HEK293T (cell line): ENCODE results near the gene SATB2.

Source experiments
- CTCF ChIA-PET: fragments of 350-600 bp; formaldehyde crosslinking; extraction: SDS; loops from one replicate; lab custom pipeline; 2021; ENCODE audit warnings: antibody characterized with exemption, inconsistent platforms; lab: Yijun Ruan, JAX
- POLR2A ChIA-PET: fragments of 350-600 bp; formaldehyde crosslinking; extraction: SDS; loops from one replicate; lab custom pipeline; 2020; ENCODE audit warnings: antibody characterized with exemption, inconsistent platforms; lab: Yijun Ruan, JAX
- DNase-seq: peaks from one replicate; pipeline ENCODE4 v3.0.0; 2012; ENCODE audit warnings: mixed read lengths; ENCODE audit errors: extremely low spot score
- ARNT ChIP-seq: fragments of 450-650 bp; IDR thresholded peaks from 2 replicates; pipeline ENCODE4 v1.6.1; 2017; ENCODE audit warnings: mild to moderate bottlenecking
- BHLHE40 ChIP-seq: fragments of 450-650 bp; IDR thresholded peaks from 2 replicates; pipeline ENCODE4 v1.6.1; 2016; ENCODE audit warnings: mild to moderate bottlenecking, moderate library complexity, borderline replicate concordance
- CTBP1 ChIP-seq: fragments of 450-650 bp; IDR thresholded peaks from 2 replicates; pipeline ENCODE4 v1.6.1; 2016; ENCODE audit warnings: borderline replicate concordance
- ELF4 ChIP-seq: fragments of 450-650 bp; IDR thresholded peaks from 2 replicates; pipeline ENCODE4 v1.6.1; 2017; ENCODE audit warnings: antibody characterized with exemption
- FOXA1 ChIP-seq: fragments of 450-650 bp; IDR thresholded peaks from 2 replicates; pipeline ENCODE4 v1.6.1; 2016; ENCODE audit warnings: mild to moderate bottlenecking
- FOXK2 ChIP-seq: fragments of 450-650 bp; IDR thresholded peaks from 2 replicates; pipeline ENCODE4 v1.6.1; 2016; ENCODE audit warnings: mild to moderate bottlenecking
- FOXM1 ChIP-seq: fragments of 450-650 bp; IDR thresholded peaks from 2 replicates; pipeline ENCODE4 v1.6.1; 2017; ENCODE audit warnings: mild to moderate bottlenecking, borderline replicate concordance
- HDGF ChIP-seq: fragments of 450-650 bp; IDR thresholded peaks from 2 replicates; pipeline ENCODE4 v1.6.1; 2017; ENCODE audit warnings: antibody characterized with exemption, borderline replicate concordance
- L3MBTL2 ChIP-seq: fragments of 450-650 bp; conservative IDR thresholded peaks from 2 replicates; pipeline ENCODE4 v1.6.1; 2016; ENCODE audit warnings: mild to moderate bottlenecking
- LEF1 ChIP-seq: fragments of 450-650 bp; IDR thresholded peaks from 2 replicates; pipeline ENCODE4 v1.6.1; 2017; ENCODE audit warnings: mild to moderate bottlenecking, borderline replicate concordance
- NFRKB ChIP-seq: fragments of 450-650 bp; IDR thresholded peaks from 2 replicates; pipeline ENCODE4 v1.6.1; 2016; ENCODE audit warnings: mild to moderate bottlenecking, moderate library complexity
- SP1 ChIP-seq: fragments of 450-650 bp; IDR thresholded peaks from 2 replicates; pipeline ENCODE4 v1.6.1; 2017
- SUZ12 ChIP-seq: fragments of 450-650 bp; IDR thresholded peaks from 2 replicates; pipeline ENCODE4 v1.6.1; 2016; ENCODE audit warnings: mild to moderate bottlenecking
- TARDBP ChIP-seq: fragments of 450-650 bp; IDR thresholded peaks from 2 replicates; pipeline ENCODE4 v1.6.1; 2016
- ZNF384 ChIP-seq: fragments of 450-650 bp; IDR thresholded peaks from 2 replicates; pipeline ENCODE4 v1.6.1; 2016
- TF ChIP-seq, protein P1 (sequence below): fragments of 450-650 bp; IDR thresholded peaks from 2 replicates; pipeline ENCODE4 v1.6.1; 2016

SATB2 gene

DNA sequence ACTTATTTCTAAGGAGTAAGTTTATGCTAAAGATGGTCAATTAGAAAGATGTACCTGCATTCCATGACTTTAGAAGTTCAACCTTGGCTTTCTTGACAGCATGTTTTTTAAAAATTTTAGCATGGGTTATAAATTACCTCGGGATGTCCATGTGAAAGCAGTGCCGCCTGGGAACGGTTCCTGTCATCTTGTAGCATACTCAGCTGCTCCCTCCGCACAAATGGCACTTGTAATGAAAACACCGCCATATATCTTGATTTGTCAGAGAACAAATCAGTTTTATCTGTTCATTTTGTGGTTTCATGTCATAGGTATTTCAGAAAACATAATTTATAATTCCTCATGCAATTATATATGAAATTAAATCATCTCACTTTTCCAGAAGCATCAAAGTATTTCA lies 38.3 kb downstream of the SATB2 start:
- no peak for TF ChIP-seq TARDBP
- TF ChIP-seq NFRKB, result no peak
- TF ChIP-seq, protein P1, sequence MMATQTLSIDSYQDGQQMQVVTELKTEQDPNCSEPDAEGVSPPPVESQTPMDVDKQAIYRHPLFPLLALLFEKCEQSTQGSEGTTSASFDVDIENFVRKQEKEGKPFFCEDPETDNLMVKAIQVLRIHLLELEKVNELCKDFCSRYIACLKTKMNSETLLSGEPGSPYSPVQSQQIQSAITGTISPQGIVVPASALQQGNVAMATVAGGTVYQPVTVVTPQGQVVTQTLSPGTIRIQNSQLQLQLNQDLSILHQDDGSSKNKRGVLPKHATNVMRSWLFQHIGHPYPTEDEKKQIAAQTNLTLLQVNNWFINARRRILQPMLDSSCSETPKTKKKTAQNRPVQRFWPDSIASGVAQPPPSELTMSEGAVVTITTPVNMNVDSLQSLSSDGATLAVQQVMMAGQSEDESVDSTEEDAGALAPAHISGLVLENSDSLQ, result no peak
- TF ChIP-seq HDGF, result no peak
- no peak for TF ChIP-seq ZNF384
- no peak for TF ChIP-seq SUZ12
- TF ChIP-seq ELF4, result no peak
- no peak for TF ChIP-seq FOXM1
- TF ChIP-seq CTBP1, result no peak
- TF ChIP-seq FOXK2, result no peak
- no peak for TF ChIP-seq BHLHE40
- TF ChIP-seq SP1, result no peak
- TF ChIP-seq ARNT, result no peak
- TF ChIP-seq LEF1, result no peak
- no peak for TF ChIP-seq L3MBTL2
- no peak for TF ChIP-seq FOXA1
- ChIA-PET POLR2A (no interaction called here), CTCF (no interaction called here)
- no peak for DNase-seq

DNA sequence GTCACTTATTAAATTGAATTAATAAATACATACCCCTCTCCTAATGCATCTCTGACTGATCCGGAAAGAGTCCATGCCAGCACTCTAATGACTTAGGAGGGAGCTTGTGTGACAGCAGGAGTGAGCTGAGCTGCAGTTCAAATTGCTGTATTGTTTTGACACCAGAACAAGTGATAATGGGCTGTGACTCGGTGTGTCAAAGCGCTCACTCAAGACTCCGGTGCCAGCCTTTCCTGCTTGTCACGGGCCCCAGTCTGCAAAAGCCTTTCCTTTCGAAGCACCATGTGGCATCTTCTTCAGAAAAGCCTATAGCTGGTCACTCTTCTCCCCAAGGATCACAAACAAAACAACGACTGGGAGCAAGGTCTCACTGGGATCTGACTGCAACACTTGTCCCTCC lies 43.3 kb downstream of the SATB2 start:
- ChIA-PET CTCF (no interaction called here), POLR2A (no interaction called here)
- no peak for DNase-seq
- no peak for TF ChIP-seq HDGF

DNA sequence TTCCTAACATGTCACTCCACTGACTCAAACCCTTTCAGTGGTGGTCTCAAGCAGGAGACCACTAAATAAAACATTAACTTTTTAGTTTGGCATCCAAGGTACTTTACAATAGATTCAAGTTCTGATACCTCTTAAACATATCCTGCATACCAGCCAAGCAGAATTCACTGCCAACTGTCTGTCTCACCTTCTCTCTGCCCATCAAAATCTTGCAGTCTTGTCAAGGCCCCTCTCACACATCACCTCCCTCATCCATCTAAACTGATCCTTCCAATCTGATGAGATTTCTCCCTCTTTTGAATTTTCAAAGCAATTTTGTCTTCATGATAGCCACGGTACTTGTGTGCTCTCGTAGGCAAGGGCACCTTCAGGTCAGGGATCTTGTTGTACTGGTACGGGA lies 43.7 kb downstream of the SATB2 start:
- no peak for TF ChIP-seq FOXA1
- no peak for TF ChIP-seq ARNT
- no peak for TF ChIP-seq ELF4
- no peak for TF ChIP-seq SP1
- TF ChIP-seq, protein P1, result no peak
- no peak for TF ChIP-seq FOXK2
- no peak for TF ChIP-seq LEF1
- no peak for TF ChIP-seq HDGF
- TF ChIP-seq TARDBP, result no peak
- TF ChIP-seq NFRKB, result no peak
- TF ChIP-seq SUZ12, result no peak
- no peak for TF ChIP-seq CTBP1
- no peak for TF ChIP-seq ZNF384
- TF ChIP-seq L3MBTL2, result no peak
- TF ChIP-seq BHLHE40, result no peak
- no peak for TF ChIP-seq FOXM1
- CTCF ChIA-PET, result no interaction called here
- POLR2A ChIA-PET, result no interaction called here
- DNase-seq, result no peak

DNA sequence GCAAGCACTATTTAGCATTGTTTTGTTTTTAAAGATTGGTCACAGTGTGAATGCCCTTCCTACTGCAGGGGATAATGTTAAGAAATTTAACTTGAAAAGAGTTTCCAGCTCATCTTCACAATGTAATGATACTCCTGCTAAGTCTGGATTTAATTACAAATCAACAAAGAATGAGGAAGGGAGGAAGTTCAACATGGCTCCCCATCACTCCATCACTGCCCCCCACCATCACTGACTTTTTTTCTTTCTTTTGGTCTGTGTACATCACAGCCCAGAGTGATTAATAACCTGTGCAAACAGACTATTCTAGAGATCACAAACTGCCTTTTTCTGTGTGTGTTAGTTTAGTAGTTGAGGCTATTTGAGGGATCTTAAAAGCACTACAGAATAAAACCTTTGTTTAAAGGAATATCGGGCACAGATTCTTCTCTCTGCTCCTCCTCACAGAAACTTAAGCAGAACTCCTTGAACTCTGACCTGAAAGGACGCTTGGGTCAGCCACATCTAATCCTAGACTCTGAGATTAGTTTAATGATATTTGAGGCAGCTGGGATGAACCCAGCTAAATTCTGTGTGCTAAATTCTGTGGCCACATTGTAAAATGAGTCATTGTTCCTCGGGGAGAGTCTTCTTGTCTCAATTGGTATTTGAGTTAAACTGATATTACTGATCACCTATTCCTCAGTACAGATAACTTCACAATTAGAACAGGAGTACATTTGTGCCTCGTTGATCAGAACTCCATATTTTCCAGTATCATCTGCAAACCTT lies 47.8 kb downstream of the SATB2 start:
- CTCF ChIA-PET, result no interaction called here
- POLR2A ChIA-PET, result no interaction called here
- DNase-seq, result no peak
- no peak for TF ChIP-seq L3MBTL2
- no peak for TF ChIP-seq BHLHE40
- no peak for TF ChIP-seq CTBP1
- TF ChIP-seq LEF1, result no peak
- TF ChIP-seq ARNT, result no peak
- no peak for TF ChIP-seq FOXM1
- TF ChIP-seq, protein P1, result no peak
- TF ChIP-seq ZNF384, result no peak
- TF ChIP-seq FOXK2, result no peak
- TF ChIP-seq ELF4, result no peak
- TF ChIP-seq SUZ12, result no peak
- no peak for TF ChIP-seq SP1

DNA sequence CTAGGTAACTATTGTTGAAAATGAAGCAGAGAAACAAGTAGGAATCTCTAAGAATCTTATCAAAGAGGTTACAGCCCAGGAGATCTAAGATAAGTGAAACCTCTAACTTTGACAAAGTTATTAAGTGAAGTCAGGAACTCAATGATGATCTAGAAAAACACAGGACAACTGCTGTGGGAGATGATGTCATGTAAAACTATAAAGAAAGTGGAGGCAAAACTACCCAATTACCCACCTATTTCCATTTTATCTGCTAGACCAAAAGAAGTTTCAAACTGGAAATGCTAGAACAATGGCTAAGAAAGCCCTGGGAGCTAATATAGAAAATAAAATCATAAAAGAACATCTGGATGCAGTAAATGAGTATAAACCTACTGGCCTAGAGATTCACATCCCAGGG lies 50.3 kb downstream of the SATB2 start:
- TF ChIP-seq FOXA1 (no peak), HDGF (no peak), L3MBTL2 (no peak), ARNT (no peak), TARDBP (no peak), ELF4 (no peak), BHLHE40 (no peak), FOXM1 (no peak), LEF1 (no peak), ZNF384 (no peak), CTBP1 (no peak), NFRKB (no peak)
- TF ChIP-seq, protein P1, result no peak
- CTCF ChIA-PET, result no interaction called here
- POLR2A ChIA-PET, result no interaction called here
- no peak for DNase-seq

DNA sequence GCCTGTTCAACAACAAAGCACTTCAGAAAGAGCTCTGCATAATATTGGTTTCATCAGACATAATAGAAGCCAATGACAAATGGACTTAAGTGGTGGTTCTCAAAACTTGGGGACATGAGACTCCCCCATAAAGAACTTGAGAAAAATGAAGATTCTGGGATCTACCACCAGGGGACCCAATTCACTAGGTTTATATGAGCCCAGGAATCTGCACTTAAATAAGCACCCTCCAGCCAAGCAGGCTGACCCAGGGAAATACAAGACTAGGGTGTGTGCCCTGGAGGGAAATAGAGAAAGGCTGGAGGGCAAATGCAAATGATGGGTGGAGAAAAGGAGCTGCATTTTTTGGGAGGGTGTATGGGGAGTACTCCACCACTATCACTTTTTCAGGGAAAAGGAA lies 52.5 kb downstream of the SATB2 start:
- DNase-seq, result no peak
- ChIA-PET CTCF (interaction anchor here (0.6 kb wide), 1 partner anchor 162 kb away, joined by 6 read pairs; no protein-coding TSS in a partner anchor), POLR2A (no interaction called here)
- TF ChIP-seq LEF1, result no peak
- no peak for TF ChIP-seq CTBP1
- no peak for TF ChIP-seq ELF4
